HG02884 (cell line): Measurements from ENCODE around the gene TSPY4.
"Not testable (repeated sequence)": the region's sequence is repeated elsewhere in the genome, so short reads cannot be mapped to it uniquely, and the experiment has no call there.

Experiments
- ATAC-seq: cut with Tn5 transposase; IDR thresholded peaks from one replicate; pipeline ENCODE4 v1.9.1; 2021; ENCODE audit warnings: mild to moderate bottlenecking, moderate library complexity; ENCODE audit not compliant: unreplicated experiment

The TSPY4 gene, protein sequence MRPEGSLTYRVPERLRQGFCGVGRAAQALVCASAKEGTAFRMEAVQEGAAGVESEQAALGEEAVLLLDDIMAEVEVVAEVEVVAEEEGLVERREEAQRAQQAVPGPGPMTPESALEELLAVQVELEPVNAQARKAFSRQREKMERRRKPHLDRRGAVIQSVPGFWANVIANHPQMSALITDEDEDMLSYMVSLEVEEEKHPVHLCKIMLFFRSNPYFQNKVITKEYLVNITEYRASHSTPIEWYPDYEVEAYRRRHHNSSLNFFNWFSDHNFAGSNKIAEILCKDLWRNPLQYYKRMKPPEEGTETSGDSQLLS

DNA sequence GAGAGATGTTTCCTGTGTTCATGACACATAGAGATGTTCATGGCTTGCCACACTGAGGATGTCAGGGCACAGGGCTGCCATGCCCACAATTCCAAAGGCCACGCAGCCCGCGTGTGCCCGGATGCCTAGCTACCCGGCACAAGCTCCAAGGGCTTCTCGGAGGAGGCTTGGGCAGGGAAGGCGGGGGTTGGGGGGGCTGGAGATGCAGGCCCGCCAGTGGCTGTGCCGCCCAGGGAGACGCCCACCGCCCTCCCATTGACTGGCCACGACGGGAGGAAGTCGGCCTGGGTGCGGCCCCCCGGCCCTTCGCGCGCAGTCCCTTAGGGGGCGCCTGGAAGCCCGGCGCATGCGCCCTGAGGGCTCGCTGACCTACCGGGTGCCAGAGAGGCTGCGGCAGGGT is at the start of gene TSPY4:
TSPY4 (plus strand) TSS at position 301 of the 400 bp plus-strand sequence; CDS start at position 347, 46 bp downstream.
- ATAC-seq: not testable (repeated sequence)

DNA sequence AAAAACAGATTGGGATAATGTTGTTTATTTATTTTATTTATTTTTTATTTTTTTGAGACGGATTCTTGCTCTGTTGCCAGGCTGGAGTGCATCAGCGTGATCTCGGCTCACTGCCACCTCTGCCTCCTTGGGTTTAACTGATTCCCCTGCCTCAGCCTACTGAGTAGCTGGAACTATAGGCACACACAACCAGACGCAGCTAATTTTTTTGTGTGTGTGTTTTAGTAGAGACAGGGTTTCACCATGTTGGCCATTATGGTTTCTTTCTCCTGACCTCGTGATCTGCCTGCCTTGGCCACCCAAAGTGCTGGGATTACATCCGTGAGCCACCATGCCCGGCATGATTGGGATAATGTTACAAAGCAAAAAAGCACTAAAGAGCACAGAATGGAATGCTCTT is 16.3 kb upstream of the TSPY4 start:
- no peak for ATAC-seq

DNA sequence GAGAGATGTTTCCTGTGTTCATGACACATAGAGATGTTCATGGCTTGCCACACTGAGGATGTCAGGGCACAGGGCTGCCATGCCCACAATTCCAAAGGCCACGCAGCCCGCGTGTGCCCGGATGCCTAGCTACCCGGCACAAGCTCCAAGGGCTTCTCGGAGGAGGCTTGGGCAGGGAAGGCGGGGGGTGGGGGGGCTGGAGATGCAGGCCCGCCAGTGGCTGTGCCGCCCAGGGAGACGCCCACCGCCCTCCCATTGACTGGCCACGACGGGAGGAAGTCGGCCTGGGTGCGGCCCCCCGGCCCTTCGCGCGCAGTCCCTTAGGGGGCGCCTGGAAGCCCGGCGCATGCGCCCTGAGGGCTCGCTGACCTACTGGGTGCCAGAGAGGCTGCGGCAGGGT is 20.2 kb downstream of the TSPY4 start, which contains the start of gene TSPY8:
TSPY8 (plus strand) TSS at position 301 of the 400 bp plus-strand sequence; CDS start at position 347, 46 bp downstream.
- ATAC-seq: not testable (repeated sequence)
